ENCODE results near the gene SUSD6.
"Not testable (repeated sequence)": the region's sequence is repeated elsewhere in the genome, so short reads cannot be mapped to it uniquely, and the experiment has no call there.

The SUSD6 gene

GRCh38 chr14:69713209-69713781 lies 101.9 kb downstream of the SUSD6 start:
- no peak for DNase-seq (ENCODE audit: low spot score)

- DNase-seq (ENCODE audit: low spot score) = no peak
Measured at GRCh38 chr14:69713993-69714679, 102.7 kb downstream of the SUSD6 start.

- no peak for DNase-seq (ENCODE audit: low spot score)
Measured at GRCh38 chr14:69715725-69716477, 104.5 kb downstream of the SUSD6 start.

- DNase-seq (ENCODE audit: low spot score) = peak; percentile 77
Measured at GRCh38 chr14:69716478-69717187, 105.2 kb downstream of the SUSD6 start.

- DNase-seq (ENCODE audit: low spot score) = not testable (repeated sequence)
Measured at GRCh38 chr14:69718614-69719013, 107.2 kb downstream of the SUSD6 start.

- DNase-seq (ENCODE audit: low spot score) = no peak
Measured at GRCh38 chr14:69719501-69719951, 108.1 kb downstream of the SUSD6 start.

GRCh38 chr14:69720912-69721311 lies 109.5 kb downstream of the SUSD6 start:
- no peak for DNase-seq (ENCODE audit: low spot score)

- DNase-seq (ENCODE audit: low spot score) = peak; percentile 87
Measured at GRCh38 chr14:69726761-69727511, 115.5 kb downstream of the SUSD6 start.

GRCh38 chr14:69727860-69728259 lies 116.5 kb downstream of the SUSD6 start:
- no peak for DNase-seq (ENCODE audit: low spot score)

- DNase-seq (ENCODE audit: low spot score) = not testable (repeated sequence)
Measured at GRCh38 chr14:69731919-69732598, 120.7 kb downstream of the SUSD6 start.

GRCh38 chr14:69736405-69736804 lies 125.0 kb downstream of the SUSD6 start:
- not testable (repeated sequence) for DNase-seq (ENCODE audit: low spot score)

GRCh38 chr14:69741055-69741454 lies 129.7 kb downstream of the SUSD6 start:
- DNase-seq (ENCODE audit: low spot score) = no peak

- DNase-seq (ENCODE audit: low spot score) = no peak
Measured at GRCh38 chr14:69749956-69750355, 138.6 kb downstream of the SUSD6 start.

GRCh38 chr14:69750495-69750894 lies 139.1 kb downstream of the SUSD6 start:
- no peak for DNase-seq (ENCODE audit: low spot score)

GRCh38 chr14:69752773-69753172 lies 141.4 kb downstream of the SUSD6 start:
- DNase-seq (ENCODE audit: low spot score) = no peak

GRCh38 chr14:69753860-69754259 lies 142.5 kb downstream of the SUSD6 start:
- no peak for DNase-seq (ENCODE audit: low spot score)

GRCh38 chr14:69754487-69754886 lies 143.1 kb downstream of the SUSD6 start:
- DNase-seq (ENCODE audit: low spot score) = no peak

GRCh38 chr14:69755296-69755695 lies 143.9 kb downstream of the SUSD6 start:
- no peak for DNase-seq (ENCODE audit: low spot score)

- no peak for DNase-seq (ENCODE audit: low spot score)
Measured at GRCh38 chr14:69755784-69756183, 144.4 kb downstream of the SUSD6 start.

GRCh38 chr14:69756298-69756697 lies 144.9 kb downstream of the SUSD6 start:
- DNase-seq (ENCODE audit: low spot score) = no peak

GRCh38 chr14:69760810-69761209 lies 149.4 kb downstream of the SUSD6 start:
- no peak for DNase-seq (ENCODE audit: low spot score)

Data from CD4-positive, alpha-beta T cell treated with Interleukin-2 at 100 ng/mL for 4 hours (primary cell).